Stimulated activated CD4-positive, alpha-beta T cell treated with anti-CD3 and anti-CD28 coated beads, Interleukin-4, amount 100 ng/mL, for 24 hours (primary cell): Measurements from ENCODE around the gene LCE4A.

Experiments
- DNase-seq: peaks from one replicate; pipeline ENCODE4 v3.0.0-alpha.2; 2020

LCE4A gene

GRCh38 chr1:152747831-152748230 lies 39.9 kb downstream of the LCE4A start:
- no peak for DNase-seq

- no peak for DNase-seq
Observed at GRCh38 chr1:152752225-152752624, 44.3 kb downstream of the LCE4A start.

DNA sequence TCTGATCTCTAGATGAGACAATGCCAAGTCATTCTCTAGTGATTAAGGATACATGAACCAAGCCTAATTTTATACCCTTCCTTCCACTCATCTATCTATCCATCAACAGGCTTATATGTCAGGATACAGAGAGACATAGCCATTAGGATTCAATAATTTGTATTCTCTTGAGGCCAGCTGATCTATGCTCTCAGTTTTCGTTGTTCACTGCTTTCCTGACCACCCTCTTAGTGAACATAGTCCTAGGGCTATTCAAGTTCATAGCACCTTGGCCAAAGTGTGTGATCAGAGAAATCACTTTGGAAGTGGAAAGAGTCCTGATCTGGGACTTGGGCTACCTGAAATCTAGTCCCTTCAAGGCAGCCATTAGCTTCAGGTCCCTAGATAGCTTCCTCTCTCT lies 45.6 kb downstream of the LCE4A start:
- no peak for DNase-seq

DNA sequence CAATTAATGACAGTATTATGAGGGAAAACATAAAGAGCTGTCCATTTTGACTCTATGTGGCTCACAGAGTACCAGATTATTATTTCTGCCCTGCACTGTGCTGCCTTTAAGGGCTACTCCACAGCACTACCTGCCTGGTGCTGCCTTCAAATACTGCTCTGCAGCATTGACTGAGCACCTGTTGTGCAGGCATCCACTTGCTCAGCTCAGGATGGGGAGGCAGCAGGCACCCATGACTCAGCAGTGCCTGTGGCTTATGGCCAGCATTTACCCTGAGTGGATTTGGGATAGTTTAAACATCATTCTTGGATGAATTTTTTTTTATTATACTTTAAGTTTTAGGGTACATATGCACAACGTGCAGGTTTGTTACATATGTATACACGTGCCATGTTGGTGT lies 48.9 kb downstream of the LCE4A start:
- no peak for DNase-seq

DNA sequence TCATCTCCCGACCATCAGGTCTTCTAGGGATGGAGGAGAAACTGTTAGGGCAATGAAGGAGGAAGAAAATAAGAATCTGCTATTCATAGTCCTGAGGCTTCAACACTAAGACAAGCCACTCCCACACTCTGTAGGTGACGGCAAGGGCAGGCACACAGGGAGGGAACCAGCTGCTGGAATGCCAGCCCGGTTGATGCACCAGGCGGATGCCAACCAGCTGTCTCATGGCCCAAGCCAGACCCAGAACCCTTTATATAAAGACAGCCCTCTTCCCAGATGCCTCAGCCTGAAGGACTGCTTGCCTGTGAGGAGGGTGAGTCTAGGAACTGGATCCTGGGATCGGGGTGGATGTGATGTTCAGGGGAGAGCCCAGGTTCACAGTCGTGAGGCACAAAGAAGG lies 49.8 kb downstream of the LCE4A start, which contains the start of gene KPRP:
KPRP (plus strand) TSS at position 279 of the 400 bp plus-strand sequence. CDS start 1,564 bp downstream, outside the sequence.
- DNase-seq: no peak

DNA sequence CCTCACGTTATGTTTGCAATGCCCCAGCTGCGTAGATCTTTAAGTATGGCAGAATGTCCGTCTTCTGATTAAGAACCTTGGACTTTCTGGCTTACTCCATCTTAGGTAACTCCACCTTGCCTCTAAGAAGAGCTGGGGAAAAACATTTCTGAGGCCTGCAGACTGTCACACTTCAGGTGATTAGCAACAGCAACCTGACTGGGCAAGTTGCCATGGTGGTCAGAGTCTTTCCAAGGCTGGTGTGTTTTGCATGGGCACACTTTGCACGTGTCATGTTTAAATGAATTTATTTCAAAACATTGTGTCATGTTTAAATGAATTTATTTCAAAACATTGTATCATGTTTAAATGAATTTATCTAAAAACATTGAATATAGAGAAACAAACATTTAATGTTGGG lies 50.7 kb downstream of the LCE4A start:
- no peak for DNase-seq
